Body of pancreas (tissue), 4 donors: ENCODE measurements around the gene YWHAB.

ENCODE experiments used
- CTCF ChIP-seq, 7 experiments: fragments of 450-650 bp in 4 of 7; fragments of 200-600 bp in 3 of 7; sonication (generic) in 3 of 7; IDR thresholded peaks; one replicate each; pipeline ENCODE4 v1.5.1; 2016 to 2019; ENCODE audit warnings: antibody characterized with exemption in 7 of 7
- POLR2A ChIP-seq, 3 donors: fragments of 450-650 bp; IDR thresholded peaks; one replicate each; pipeline ENCODE4 v1.6.1; 2016; ENCODE audit warnings: antibody characterized with exemption in 3 of 3, mild to moderate bottlenecking in 2 of 3

DNA sequence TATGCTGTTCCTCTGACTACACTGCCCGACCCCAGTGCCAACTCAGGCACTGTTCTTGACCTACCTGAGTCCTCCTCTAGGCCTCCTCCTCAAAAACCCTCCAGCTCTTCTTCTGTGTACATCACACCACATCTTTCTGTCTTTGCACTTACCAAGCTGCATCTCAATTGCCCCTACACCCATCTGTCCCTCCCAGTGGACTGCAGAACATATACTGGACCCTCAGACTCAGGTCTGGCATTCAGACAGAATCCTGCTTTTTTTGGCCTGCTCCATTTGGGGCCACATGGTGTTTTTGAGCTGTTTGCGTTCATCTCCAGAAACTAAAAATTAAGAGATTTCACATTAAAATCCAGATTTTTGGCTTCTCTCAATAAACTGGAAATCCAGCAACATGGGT is 23.2 kb upstream of the YWHAB start:
- TF ChIP-seq CTCF (IDR thresholded peaks at IDR 0.05) (no peak), POLR2A (IDR thresholded peaks at IDR 0.05) (no peak)
